ENCODE data around the gene CMSS1.

CMSS1 gene

GRCh38 chr3:99947356-99947755 lies 129.7 kb downstream of the CMSS1 start:
- WGBS (ENCODE audit: extremely low coverage, insufficient coverage, insufficient read length), result no CpG with 5 or more reads among the region's 3 CpGs
- Histone ChIP-seq H3K36me3 (ENCODE audit: control insufficient read depth in 1 of 2, insufficient read depth in 2 of 2, low read length in 2 of 2) (no peaks in the 10 kb centered on the region), H3K4me2 (ENCODE audit: low read length) (no peak overlapping the region), H3K79me1 (ENCODE audit: low read length) (peaks cover 2% of the 10 kb centered on the region), H3K9me3 (ENCODE audit: insufficient read depth, low read depth, low read length) (no peaks in the 10 kb centered on the region), H3K4ac (ENCODE audit: low read depth, low read length) (no peak overlapping the region), H2BK12ac (ENCODE audit: low read length) (no peak overlapping the region), H3K14ac (ENCODE audit: low read length) (no peak overlapping the region), H3K4me1 (ENCODE audit: control insufficient read depth in 1 of 2, insufficient read depth in 2 of 2, low read length in 2 of 2) (peaks cover 4 to 8% of the 10 kb centered on the region in 2 experiments), H3K23ac (ENCODE audit: low read length) (no peak overlapping the region), H2AK5ac (ENCODE audit: low read length) (no peak overlapping the region), H2AFZ (ENCODE audit: insufficient read depth, low read length, poor library complexity) (no peak overlapping the region), H4K12ac (ENCODE audit: low read depth, low read length) (no peak overlapping the region), H2BK5ac (ENCODE audit: low read depth, low read length, poor library complexity) (no peak overlapping the region), H3K27me3 (ENCODE audit: insufficient read depth, low read length) (no peaks in the 10 kb centered on the region), H3K18ac (ENCODE audit: low read length) (no peak overlapping the region), H4K8ac (ENCODE audit: low read depth, low read length) (no peak overlapping the region), H3K9ac (ENCODE audit: low read length) (no peak overlapping the region), H2BK120ac (ENCODE audit: insufficient read depth, low read length, poor library complexity) (no peak overlapping the region), H3K27ac (ENCODE audit: low read depth, low read length) (no peak overlapping the region), H4K91ac (ENCODE audit: low read depth, low read length) (no peak overlapping the region), H3K4me3 (ENCODE audit: low read depth, low read length) (no peak overlapping the region), H3K79me2 (ENCODE audit: control insufficient read depth, insufficient read depth, low read length, poor library complexity) (peaks cover 2% of the 10 kb centered on the region)
- no peak for DNase-seq

- DNase-seq, result no peak
These were observed 130.9 kb downstream of the CMSS1 start for GRCh38 chr3:99948467-99949089.

GRCh38 chr3:99949956-99950670 lies 132.5 kb downstream of the CMSS1 start:
- no peak overlapping the region for H3K23ac ChIP-seq (ENCODE audit: low read length)
- no peak for DNase-seq
- no peak overlapping the region for H2BK12ac ChIP-seq (ENCODE audit: low read length)
- no peaks in the 10 kb centered on the region for H3K79me1 ChIP-seq (ENCODE audit: low read length)
- no peak overlapping the region for H4K8ac ChIP-seq (ENCODE audit: low read depth, low read length)
- H3K18ac ChIP-seq (ENCODE audit: low read length), result no peak overlapping the region
- no peak overlapping the region for H3K14ac ChIP-seq (ENCODE audit: low read length)
- no CpG with 5 or more reads among the region's 5 CpGs for WGBS (ENCODE audit: extremely low coverage, insufficient coverage, insufficient read length)
- H3K79me2 ChIP-seq (ENCODE audit: control insufficient read depth, insufficient read depth, low read length, poor library complexity), result no peaks in the 10 kb centered on the region
- H3K4me2 ChIP-seq (ENCODE audit: low read length), result no peak overlapping the region
- H4K91ac ChIP-seq (ENCODE audit: low read depth, low read length), result no peak overlapping the region
- H4K12ac ChIP-seq (ENCODE audit: low read depth, low read length), result no peak overlapping the region
- H3K4me3 ChIP-seq (ENCODE audit: low read depth, low read length), result no peak overlapping the region
- no peak overlapping the region for H2BK120ac ChIP-seq (ENCODE audit: insufficient read depth, low read length, poor library complexity)
- H3K9ac ChIP-seq (ENCODE audit: low read length), result no peak overlapping the region
- no peak overlapping the region for H2AK5ac ChIP-seq (ENCODE audit: low read length)
- no peak overlapping the region for H2AFZ ChIP-seq (ENCODE audit: insufficient read depth, low read length, poor library complexity)
- H2BK5ac ChIP-seq (ENCODE audit: low read depth, low read length, poor library complexity), result no peak overlapping the region
- H3K27ac ChIP-seq (ENCODE audit: low read depth, low read length), result no peak overlapping the region
- H3K4me1 ChIP-seq (ENCODE audit: control insufficient read depth in 1 of 2, insufficient read depth in 2 of 2, low read length in 2 of 2), result peaks cover 0 to 2% of the 10 kb centered on the region in 2 experiments
- no peaks in the 10 kb centered on the region for H3K9me3 ChIP-seq (ENCODE audit: insufficient read depth, low read depth, low read length)
- H3K27me3 ChIP-seq (ENCODE audit: insufficient read depth, low read length), result no peaks in the 10 kb centered on the region
- H3K36me3 ChIP-seq (ENCODE audit: control insufficient read depth in 1 of 2, insufficient read depth in 2 of 2, low read length in 2 of 2), result no peaks in the 10 kb centered on the region
- no peak overlapping the region for H3K4ac ChIP-seq (ENCODE audit: low read depth, low read length)

More at GRCh38 chr3:99948467-99949089, 130.9 kb downstream of the CMSS1 start:
- Histone ChIP-seq H2AK5ac (ENCODE audit: low read length) (no peak overlapping the region), H3K4me2 (ENCODE audit: low read length) (no peak overlapping the region), H2BK120ac (ENCODE audit: insufficient read depth, low read length, poor library complexity) (no peak overlapping the region), H3K79me2 (ENCODE audit: control insufficient read depth, insufficient read depth, low read length, poor library complexity) (peaks cover 2% of the 10 kb centered on the region), H3K23ac (ENCODE audit: low read length) (no peak overlapping the region), H3K9me3 (ENCODE audit: insufficient read depth, low read depth, low read length) (no peaks in the 10 kb centered on the region), H4K91ac (ENCODE audit: low read depth, low read length) (no peak overlapping the region), H3K14ac (ENCODE audit: low read length) (no peak overlapping the region), H2BK5ac (ENCODE audit: low read depth, low read length, poor library complexity) (no peak overlapping the region), H3K9ac (ENCODE audit: low read length) (no peak overlapping the region), H3K27me3 (ENCODE audit: insufficient read depth, low read length) (no peaks in the 10 kb centered on the region), H3K4me1 (ENCODE audit: control insufficient read depth in 1 of 2, insufficient read depth in 2 of 2, low read length in 2 of 2) (peaks cover 4 to 8% of the 10 kb centered on the region in 2 experiments), H3K36me3 (ENCODE audit: control insufficient read depth in 1 of 2, insufficient read depth in 2 of 2, low read length in 2 of 2) (no peaks in the 10 kb centered on the region), H3K27ac (ENCODE audit: low read depth, low read length) (no peak overlapping the region), H3K18ac (ENCODE audit: low read length) (no peak overlapping the region), H4K8ac (ENCODE audit: low read depth, low read length) (no peak overlapping the region), H4K12ac (ENCODE audit: low read depth, low read length) (no peak overlapping the region), H3K4me3 (ENCODE audit: low read depth, low read length) (no peak overlapping the region), H3K79me1 (ENCODE audit: low read length) (peaks cover 2% of the 10 kb centered on the region), H2BK12ac (ENCODE audit: low read length) (no peak overlapping the region), H2AFZ (ENCODE audit: insufficient read depth, low read length, poor library complexity) (no peak overlapping the region), H3K4ac (ENCODE audit: low read depth, low read length) (no peak overlapping the region)
- WGBS (ENCODE audit: extremely low coverage, insufficient coverage, insufficient read length), result no CpG with 5 or more reads among the region's 1 CpG

GRCh38 chr3:99950921-99951320 lies 133.3 kb downstream of the CMSS1 start:
- H3K9me3 ChIP-seq (ENCODE audit: insufficient read depth, low read depth, low read length), result no peaks in the 10 kb centered on the region
- H3K23ac ChIP-seq (ENCODE audit: low read length), result no peak overlapping the region
- H3K4me2 ChIP-seq (ENCODE audit: low read length), result no peak overlapping the region
- H2AFZ ChIP-seq (ENCODE audit: insufficient read depth, low read length, poor library complexity), result no peak overlapping the region
- no peak overlapping the region for H3K14ac ChIP-seq (ENCODE audit: low read length)
- H2AK5ac ChIP-seq (ENCODE audit: low read length), result no peak overlapping the region
- H3K4me1 ChIP-seq (ENCODE audit: control insufficient read depth in 1 of 2, insufficient read depth in 2 of 2, low read length in 2 of 2), result no peaks in the 10 kb centered on the region
- H2BK5ac ChIP-seq (ENCODE audit: low read depth, low read length, poor library complexity), result no peak overlapping the region
- peak overlapping the region; percentile 23 for H4K8ac ChIP-seq (ENCODE audit: low read depth, low read length)
- no peak for DNase-seq
- H3K79me2 ChIP-seq (ENCODE audit: control insufficient read depth, insufficient read depth, low read length, poor library complexity), result no peaks in the 10 kb centered on the region
- H2BK12ac ChIP-seq (ENCODE audit: low read length), result no peak overlapping the region
- WGBS (ENCODE audit: extremely low coverage, insufficient coverage, insufficient read length), result no CpG with 5 or more reads among the region's 1 CpG
- H3K36me3 ChIP-seq (ENCODE audit: control insufficient read depth in 1 of 2, insufficient read depth in 2 of 2, low read length in 2 of 2), result no peaks in the 10 kb centered on the region
- no peak overlapping the region for H3K27ac ChIP-seq (ENCODE audit: low read depth, low read length)
- H3K27me3 ChIP-seq (ENCODE audit: insufficient read depth, low read length), result no peaks in the 10 kb centered on the region
- H3K4me3 ChIP-seq (ENCODE audit: low read depth, low read length), result no peak overlapping the region
- H2BK120ac ChIP-seq (ENCODE audit: insufficient read depth, low read length, poor library complexity), result no peak overlapping the region
- no peak overlapping the region for H4K12ac ChIP-seq (ENCODE audit: low read depth, low read length)
- H3K18ac ChIP-seq (ENCODE audit: low read length), result no peak overlapping the region
- peak overlapping the region; percentile 14 for H3K4ac ChIP-seq (ENCODE audit: low read depth, low read length)
- H3K79me1 ChIP-seq (ENCODE audit: low read length), result no peaks in the 10 kb centered on the region
- H4K91ac ChIP-seq (ENCODE audit: low read depth, low read length), result no peak overlapping the region
- no peak overlapping the region for H3K9ac ChIP-seq (ENCODE audit: low read length)
